MCF 10A (cell line): Measurements from ENCODE around the gene HOXC11. TPM values are rescaled to one million over a fixed set of nuclear protein-coding genes. Genes with fewer than 3 reads are reported as not detected.

Source experiments
- BruUV-seq: library from RNA; stranded (reverse); fragments of 400-500 nt; replicated peaks from 2 replicates; lab custom pipeline; 2021; lab: Mats Ljungman, UMichigan
- CTCF ChIA-PET: fragments of 300-600 bp; sonication (Branson Sonifier 250); formaldehyde crosslinking; extraction: SDS; loops from one replicate; lab custom pipeline; 2021; ENCODE audit warnings: antibody characterized with exemption, inconsistent platforms; lab: Yijun Ruan, JAX
- POLR2A ChIA-PET: fragments of 300-600, 350-650 bp; sonication (Branson Sonifier 250); formaldehyde crosslinking; extraction: SDS; loops from one replicate; lab custom pipeline; 2020; ENCODE audit warnings: antibody characterized with exemption, inconsistent platforms; lab: Yijun Ruan, JAX
- DNase-seq: peaks from one replicate; pipeline ENCODE4 v3.0.0-alpha.2; 2018; ENCODE audit not compliant: unreplicated experiment
- H3K27ac Mint-ChIP-seq: one replicate; pipeline ENCODE4 v1.8.0; 2022; ENCODE audit warnings: mild to moderate bottlenecking, low read depth, mixed read lengths; ENCODE audit not compliant: unreplicated experiment
- H3K27me3 Mint-ChIP-seq: one replicate; pipeline ENCODE4 v1.8.0; 2022; ENCODE audit warnings: mixed read lengths; ENCODE audit not compliant: insufficient read depth, unreplicated experiment
- H3K36me3 Mint-ChIP-seq: one replicate; pipeline ENCODE4 v1.8.0; 2022; ENCODE audit warnings: mild to moderate bottlenecking, moderate library complexity, mixed read lengths; ENCODE audit not compliant: insufficient read depth, unreplicated experiment
- H3K4me1 Mint-ChIP-seq: one replicate; pipeline ENCODE4 v1.8.0; 2022; ENCODE audit warnings: mixed read lengths; ENCODE audit not compliant: insufficient read depth, unreplicated experiment
- H3K4me3 Mint-ChIP-seq: one replicate; pipeline ENCODE4 v1.8.0; 2022; ENCODE audit warnings: mild to moderate bottlenecking, moderate library complexity, mixed read lengths; ENCODE audit not compliant: unreplicated experiment
- H3K9me3 Mint-ChIP-seq: one replicate; pipeline ENCODE4 v1.8.0; 2022; ENCODE audit warnings: mixed read lengths; ENCODE audit not compliant: unreplicated experiment
- CTCF ChIP-seq: fragments of 200-600 bp; IDR thresholded peaks from one replicate; pipeline ENCODE4 v1.8.0; 2022; ENCODE audit warnings: antibody characterized with exemption, mild to moderate bottlenecking; ENCODE audit not compliant: unreplicated experiment
- intact Hi-C: fragments of 100-400 bp; cut with micrococcal nuclease; formaldehyde crosslinking; loops from 2 replicates; pipeline ENCODE4 v1.14.1; 2022
- total RNA-seq: library from RNA; stranded (reverse); gene quantifications from 2 replicates; pipeline ENCODE4 v1.2.3, GENCODE V29; 2022

Gene HOXC11
- total RNA-seq, 1 experiment from 2014 or later: 1.2 TPM

- Mint-ChIP-seq H3K4me3 (no peak overlapping the region), H3K27ac (no peak overlapping the region), H3K27me3 (no peaks in the 10 kb centered on the region), H3K4me1 (peaks cover 24% of the 10 kb centered on the region), H3K9me3 (no peaks in the 10 kb centered on the region), H3K36me3 (no peaks in the 10 kb centered on the region)
- intact Hi-C loops: loop anchor here (5.0 to 10.0 kb wide), 2 partner anchors 191 to 284 kb away; no protein-coding TSS in a partner anchor
- CTCF ChIA-PET: interaction anchor here (0.7 to 4.5 kb wide), 8 partner anchors 14 to 284 kb away, joined by 3 to 60 read pairs (median 7); partner anchors contain the start of gene HOXC9
- no TSS peak for BruUV-seq
- POLR2A ChIA-PET: interaction anchor here (0.5 to 0.9 kb wide), 4 partner anchors 14 to 214 kb away, joined by 3 to 5 read pairs (median 3); partner anchors contain the start of gene HOXC9
- DNase-seq: no peak
- TF ChIP-seq CTCF: no peak
These were observed 13.2 kb downstream of the HOXC11 start for GRCh38 chr12:53985994-53986685.

- BruUV-seq: no TSS peak
- no peaks in the 10 kb centered on the region for H3K9me3 Mint-ChIP-seq
- intact Hi-C loops: loop anchor here (5.0 to 10.0 kb wide), 2 partner anchors 192 to 285 kb away; no protein-coding TSS in a partner anchor
- ChIA-PET POLR2A (interaction anchor here (0.5 to 1.2 kb wide), 5 partner anchors 15 to 216 kb away, joined by 3 read pairs; no protein-coding TSS in a partner anchor), CTCF (interaction anchor here (0.7 to 4.5 kb wide), 15 partner anchors 14 to 285 kb away, joined by 3 to 60 read pairs (median 6); partner anchors contain the start of gene HOXC9)
- no peak overlapping the region for H3K27ac Mint-ChIP-seq
- no peak for DNase-seq
- no peak overlapping the region for H3K4me3 Mint-ChIP-seq
- H3K27me3 Mint-ChIP-seq: no peaks in the 10 kb centered on the region
- H3K4me1 Mint-ChIP-seq: peaks cover 24% of the 10 kb centered on the region
- no peaks in the 10 kb centered on the region for H3K36me3 Mint-ChIP-seq
- TF ChIP-seq CTCF: no peak
These were observed 14.0 kb downstream of the HOXC11 start for GRCh38 chr12:53986686-53987483.

- BruUV-seq: no TSS peak
- Mint-ChIP-seq H3K9me3 (no peaks in the 10 kb centered on the region), H3K4me1 (peaks cover 24% of the 10 kb centered on the region)
These were observed 14.9 kb downstream of the HOXC11 start for GRCh38 chr12:53987787-53988230.

More at GRCh38 chr12:53987787-53988230, 14.9 kb downstream of the HOXC11 start:
- no peak for DNase-seq
- H3K27me3 Mint-ChIP-seq: no peaks in the 10 kb centered on the region
- H3K36me3 Mint-ChIP-seq: no peaks in the 10 kb centered on the region
- no peak overlapping the region for H3K4me3 Mint-ChIP-seq
- no peak for TF ChIP-seq CTCF
- H3K27ac Mint-ChIP-seq: no peak overlapping the region
- POLR2A ChIA-PET: interaction anchor here (0.7 to 1.6 kb wide), 4 partner anchors 49 to 219 kb away, joined by 3 to 5 read pairs (median 4); partner anchors contain the start of gene HOXC13
- intact Hi-C loops: loop anchor here (5.0 to 10.0 kb wide), 2 partner anchors 193 to 286 kb away; no protein-coding TSS in a partner anchor
- CTCF ChIA-PET: interaction anchor here (0.5 to 4.5 kb wide), 29 partner anchors 11 to 417 kb away, joined by 3 to 60 read pairs (median 4); partner anchors contain the start of gene HOXC9
